Inflammatory macrophage treated with lipopolysaccharide for 4 hours (primary cell): Measurements from ENCODE around the gene MCU.
"Not testable (repeated sequence)": the region's sequence is repeated elsewhere in the genome, so short reads cannot be mapped to it uniquely, and the experiment has no call there.

Source experiments
- DNase-seq: peaks from one replicate; pipeline ENCODE4 v3.0.0-alpha.2; 2020

The MCU gene

DNA sequence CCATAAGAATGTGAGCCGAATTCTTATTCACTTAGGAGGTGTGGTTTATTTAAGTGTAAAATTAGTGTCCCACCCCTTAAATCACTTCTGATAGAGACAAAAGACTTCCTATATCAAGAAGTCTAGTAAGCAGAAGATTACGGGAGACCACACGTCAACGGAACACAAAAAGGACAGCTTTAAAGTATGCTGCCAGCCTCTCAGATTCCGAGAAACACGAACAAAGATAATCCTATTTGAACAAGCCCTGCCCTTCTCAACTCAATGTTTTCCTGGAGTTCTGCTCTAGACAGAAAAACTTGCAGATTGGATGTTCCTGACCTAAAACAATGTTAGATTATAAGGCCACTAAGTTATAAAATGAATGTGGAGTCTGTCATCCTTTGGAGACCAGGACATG lies 4.9 kb upstream of the MCU start:
- DNase-seq, result no peak

DNA sequence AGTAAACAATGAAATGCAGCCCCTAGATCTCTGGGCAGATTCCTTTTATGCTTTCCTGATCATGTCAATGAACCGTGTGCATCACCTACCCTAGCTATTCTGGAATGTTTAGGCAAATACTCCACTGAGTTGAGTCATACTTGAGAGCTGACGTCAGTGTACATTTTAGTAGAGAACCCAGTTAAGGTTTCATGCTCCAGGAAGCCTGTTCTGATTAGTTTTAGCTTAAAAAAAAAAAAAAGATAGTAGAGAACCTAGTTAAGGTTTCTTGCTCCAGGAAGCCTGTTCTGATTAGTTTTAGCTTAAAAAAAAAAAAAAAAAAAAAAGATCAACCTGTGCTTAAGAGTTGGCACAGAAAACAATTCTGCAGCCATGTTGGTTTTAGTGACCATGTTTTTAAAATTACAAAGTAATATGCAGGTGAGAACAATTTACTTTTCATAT lies 3.7 kb upstream of the MCU start:
- DNase-seq, result peak; percentile 13

DNA sequence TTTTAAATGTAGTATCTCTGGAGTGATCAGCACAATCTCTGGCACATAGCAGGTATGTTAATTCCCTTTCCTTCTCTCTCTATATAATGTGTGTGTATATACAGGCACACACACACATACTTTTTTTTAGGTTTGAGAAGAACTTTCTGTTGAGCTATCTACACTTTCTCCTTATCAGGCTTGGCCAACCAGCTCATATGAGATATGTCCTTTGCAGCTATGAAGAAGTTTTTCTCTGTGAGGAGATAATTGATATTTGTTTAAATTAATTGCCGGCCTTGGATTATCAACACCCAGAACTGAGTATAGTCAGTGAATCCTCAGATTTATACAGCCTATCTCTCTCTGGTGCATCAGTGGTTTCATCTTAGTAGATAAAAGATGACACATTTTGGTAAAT lies 2.3 kb upstream of the MCU start:
- DNase-seq, result no peak

DNA sequence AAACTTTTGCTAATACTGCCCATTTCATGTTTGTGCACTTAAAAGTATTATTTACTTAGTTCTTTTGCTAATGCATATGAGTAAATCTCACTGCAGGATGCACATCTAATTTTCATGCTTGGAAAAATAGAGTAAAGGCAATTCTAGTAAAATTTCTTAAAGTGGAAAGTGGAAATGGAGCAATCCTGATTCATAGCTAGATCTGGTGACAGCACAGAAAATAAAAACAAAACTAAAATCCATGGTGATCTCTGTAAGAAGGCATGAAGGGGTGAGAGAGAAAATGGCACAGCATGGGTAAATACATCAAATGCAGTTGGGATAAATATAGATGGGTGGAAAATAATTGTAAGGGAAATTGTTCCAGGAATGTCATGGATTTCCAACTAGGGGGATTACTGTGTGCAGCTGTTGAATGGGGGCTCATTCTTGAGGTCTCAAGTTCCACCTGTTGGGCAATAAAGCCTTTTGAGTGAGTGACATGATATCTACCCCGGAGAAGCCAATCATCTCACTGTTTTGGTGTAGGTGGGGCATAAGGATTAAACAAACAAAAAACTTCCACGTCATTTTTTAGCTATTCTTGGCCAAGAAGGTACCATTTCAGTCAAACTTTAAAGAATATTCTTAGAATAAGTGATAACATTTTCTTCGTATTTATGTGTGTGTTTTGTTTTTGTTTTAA lies 1.7 kb upstream of the MCU start:
- DNase-seq, result peak; percentile 73

DNA sequence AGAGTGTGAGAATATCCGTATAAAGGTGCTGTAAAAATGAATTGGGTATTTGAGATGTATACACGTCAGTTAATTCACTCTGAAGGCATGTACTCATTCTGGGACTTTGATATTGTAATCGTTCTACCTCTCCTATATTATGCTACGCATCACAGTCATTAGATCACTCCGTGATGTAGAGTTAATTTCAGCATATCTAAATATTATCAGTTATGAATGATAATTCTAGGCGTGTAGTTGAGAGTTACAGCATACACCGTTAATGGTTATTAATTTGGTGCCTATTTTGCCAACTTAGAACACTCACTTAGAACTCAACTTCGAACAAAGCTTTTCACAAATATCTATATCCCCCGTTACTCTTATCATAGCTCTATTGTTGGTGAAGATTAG lies 477 bp upstream of the MCU start:
- no peak for DNase-seq

DNA sequence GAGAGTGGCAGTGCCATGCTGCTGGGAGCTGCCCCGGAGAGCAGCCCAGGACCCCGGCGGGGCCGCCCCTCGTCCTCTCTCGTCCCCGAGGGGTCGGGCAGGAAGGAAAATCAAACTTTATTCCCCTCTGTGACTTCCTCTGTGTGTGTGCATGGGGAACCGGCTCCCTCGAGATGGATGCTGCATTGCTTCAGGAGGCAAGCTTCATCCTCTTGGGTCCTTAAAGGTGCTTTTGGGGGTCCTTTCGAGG lies 726 bp downstream of the MCU start:
- DNase-seq, result no peak

DNA sequence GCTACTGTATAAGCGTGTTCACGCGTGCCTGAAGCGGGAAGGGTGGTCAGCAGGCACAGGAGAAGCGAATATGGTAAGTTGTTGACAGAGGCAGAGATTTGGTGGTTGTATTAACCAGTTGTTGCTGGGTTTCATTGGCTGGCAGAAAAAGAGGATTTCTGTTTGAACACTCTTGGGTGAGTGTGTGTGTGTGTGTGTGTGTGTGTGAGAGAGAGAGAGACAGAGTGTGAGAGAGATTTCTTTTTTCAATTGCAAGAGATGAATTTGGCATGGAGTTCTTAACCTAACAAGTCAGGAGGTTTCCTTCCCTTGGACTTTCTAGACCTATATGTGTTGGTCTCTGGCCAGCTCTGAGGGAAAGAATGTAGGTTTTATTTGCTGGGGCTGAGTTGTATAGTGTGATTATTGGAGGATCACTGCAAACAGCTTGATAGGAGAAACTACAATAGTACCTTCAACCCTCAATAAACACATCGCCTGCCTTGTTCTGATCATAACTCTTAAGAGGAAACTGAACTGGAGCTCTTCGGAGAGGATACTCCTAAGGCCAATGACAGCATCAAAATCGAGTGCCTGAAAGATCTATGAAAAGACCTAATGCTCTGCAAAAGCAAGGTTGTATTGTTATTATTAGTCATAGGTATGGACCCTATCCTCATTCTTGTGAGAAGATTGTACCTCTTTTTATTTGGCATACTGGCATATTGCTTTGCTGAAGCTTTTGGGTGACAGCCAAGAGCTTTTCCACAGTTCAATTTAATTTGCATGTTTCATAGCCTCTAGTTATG lies 1.2 kb downstream of the MCU start:
- peak; percentile 27 for DNase-seq

DNA sequence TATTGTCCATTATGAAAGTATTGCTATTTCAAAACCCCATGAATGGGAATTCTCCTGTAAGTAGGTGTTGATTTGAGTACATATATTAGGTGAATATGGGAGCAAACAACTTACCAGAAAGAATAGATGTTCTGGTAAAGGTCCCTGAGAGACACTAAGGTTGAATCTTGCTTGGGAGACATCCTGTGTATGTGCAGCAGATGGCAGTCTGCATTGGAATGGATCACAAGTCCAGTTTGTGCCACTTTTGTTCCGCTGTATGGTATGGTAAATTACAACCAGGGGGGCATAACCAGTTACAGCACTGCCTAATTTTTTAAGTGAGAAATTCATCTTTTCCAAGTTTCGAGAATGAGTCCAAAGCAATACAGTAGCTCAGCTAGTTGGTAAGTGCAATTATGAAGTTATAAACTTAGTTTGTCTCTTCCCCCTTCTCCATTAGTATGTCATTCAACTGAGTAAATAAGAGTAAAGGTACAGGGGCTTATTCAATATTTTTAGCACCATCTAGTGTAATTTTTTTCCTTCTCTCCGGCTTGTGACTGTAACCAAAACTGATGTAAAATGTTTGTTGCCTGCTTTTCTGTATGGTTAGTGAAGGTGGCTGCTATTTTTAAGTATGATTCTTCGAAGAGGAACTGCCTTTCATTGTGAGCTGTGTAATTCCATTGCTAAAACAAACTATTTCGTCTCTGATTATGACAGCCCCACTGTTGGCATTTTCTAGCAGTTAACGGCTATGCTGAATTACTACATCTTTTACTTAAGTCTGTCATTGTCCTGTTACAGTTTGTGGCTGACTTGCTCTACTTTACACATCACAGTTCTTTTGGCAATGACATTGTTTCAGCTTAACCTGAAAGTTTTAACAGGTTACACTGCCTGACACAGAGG lies 2.8 kb downstream of the MCU start:
- DNase-seq, result peak; percentile 89

DNA sequence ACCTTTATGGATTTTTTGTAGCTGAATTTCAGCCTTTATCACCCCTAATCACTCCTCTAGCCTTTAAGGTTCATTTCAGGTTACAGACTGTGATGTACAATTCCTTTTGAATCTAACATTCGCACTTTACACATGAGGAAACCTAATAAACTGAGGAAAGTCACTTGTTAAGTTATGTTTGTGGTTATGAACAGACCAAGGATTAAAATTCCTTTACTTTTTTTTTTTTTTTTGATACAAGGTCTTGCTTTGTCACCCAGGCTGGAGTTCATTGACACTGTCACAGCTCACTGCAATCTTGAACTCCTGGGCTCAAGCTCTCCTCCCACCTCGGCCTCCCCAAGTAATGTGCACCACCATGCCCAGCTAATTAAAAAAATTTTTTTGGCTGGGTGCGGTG lies 3.6 kb downstream of the MCU start:
- no peak for DNase-seq

DNA sequence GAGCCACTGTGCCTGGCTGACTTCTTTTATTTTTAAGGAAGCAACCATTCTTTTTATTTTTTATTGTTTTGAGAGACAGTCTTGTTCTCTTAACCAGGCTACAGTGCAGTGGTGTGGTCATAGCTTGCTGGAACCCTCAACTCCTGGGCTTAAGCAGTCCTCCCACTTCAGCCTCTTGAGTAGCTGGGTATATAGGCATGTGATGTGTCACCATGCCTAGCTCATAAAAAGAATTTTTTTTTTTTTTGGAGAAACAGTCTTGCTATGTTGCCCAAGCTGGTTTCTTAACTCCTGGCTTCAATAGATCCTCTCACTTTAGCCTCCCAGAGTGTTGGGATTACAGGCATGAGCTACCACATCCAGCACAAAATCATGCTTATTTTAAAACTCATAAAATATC lies 5.8 kb downstream of the MCU start:
- DNase-seq, result peak; percentile 84

DNA sequence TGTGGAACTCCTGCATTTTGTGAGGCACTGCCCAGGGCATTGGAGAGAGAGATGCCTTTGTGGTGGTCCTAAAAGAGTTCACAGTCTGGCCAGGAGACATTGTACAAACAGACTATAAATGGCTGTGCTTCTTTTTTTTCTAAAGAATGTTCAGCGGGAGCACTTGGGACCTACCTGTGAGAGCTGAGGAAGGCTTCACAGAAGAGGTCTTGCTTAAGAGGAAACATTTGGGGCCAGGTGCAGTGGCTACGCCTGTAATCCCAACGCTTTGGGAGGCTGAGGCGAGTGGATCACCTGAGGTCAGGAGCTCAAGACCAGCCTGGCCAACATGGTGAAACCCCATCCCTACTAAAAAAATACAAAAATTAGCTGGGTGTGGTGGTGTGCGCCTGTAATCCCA lies 10.5 kb downstream of the MCU start:
- not testable (repeated sequence) for DNase-seq

DNA sequence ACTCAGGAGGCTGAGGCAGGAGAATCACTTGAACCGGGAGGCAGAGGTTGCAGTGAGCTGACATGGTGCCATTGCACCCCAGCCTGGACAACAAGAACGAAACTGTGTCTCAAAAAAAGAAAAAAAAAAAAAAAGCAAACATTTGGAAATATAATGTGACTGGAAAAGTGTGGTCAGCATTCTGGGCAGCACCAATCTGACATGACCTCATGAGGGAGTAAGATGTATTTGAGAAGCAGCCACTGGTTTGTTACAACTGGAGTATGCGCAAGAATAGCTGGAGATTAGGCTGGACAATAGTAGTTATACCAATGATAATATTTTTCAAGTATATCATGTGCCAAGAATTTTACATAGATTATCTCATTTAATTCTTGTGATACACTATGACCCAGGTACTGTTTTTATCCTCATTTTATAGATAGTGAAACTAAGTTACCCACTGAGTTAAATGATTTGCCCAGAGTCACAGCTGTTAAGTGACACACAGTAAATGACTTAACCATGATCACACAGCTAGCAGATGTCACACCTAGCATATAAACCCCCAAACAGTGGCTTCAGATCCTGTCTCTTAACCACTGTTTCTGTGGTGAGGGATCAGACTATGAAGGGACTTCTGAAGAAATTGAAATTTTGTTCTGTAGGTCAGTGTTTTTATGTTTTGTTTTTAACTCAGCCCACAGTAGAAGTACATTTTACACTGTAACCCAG lies 11.1 kb downstream of the MCU start:
- DNase-seq, result peak; percentile 45

DNA sequence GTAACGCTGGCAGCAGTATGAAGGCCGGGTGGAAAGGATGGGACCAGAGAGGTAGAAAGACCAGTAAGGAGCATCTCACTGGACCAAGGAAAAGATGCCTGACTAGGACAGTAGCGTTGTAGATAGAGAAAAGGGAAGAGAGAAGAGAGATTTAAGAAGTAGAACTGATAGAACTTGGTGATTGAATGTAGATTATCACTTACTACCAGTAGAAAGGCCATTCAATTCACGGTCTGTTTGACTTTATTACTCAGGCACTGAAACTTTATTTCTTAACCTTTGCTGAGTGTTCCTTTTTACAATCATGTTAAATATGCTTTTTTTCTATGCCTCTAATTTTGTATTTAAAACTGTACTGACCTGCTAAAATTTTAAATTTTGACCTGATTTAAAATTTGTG lies 12.2 kb downstream of the MCU start:
- no peak for DNase-seq

DNA sequence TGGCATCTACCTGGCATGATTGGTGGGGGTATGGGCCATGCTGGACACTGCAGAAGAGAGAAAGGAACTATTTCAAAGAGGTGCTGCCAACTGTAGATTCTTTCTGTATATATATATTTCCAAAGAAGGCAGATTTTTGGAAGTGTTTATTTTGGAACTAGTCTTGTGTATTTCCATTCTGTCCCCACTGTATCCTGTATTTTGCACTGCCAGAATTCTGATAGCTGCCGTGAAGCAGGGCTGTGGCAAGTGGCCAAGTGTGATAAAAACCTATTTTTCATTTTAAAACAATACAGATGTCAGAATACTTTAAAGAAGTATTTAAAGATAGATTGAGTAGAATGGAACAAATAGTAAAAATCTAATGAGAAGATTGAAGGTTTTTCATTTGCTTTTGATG lies 17.1 kb downstream of the MCU start:
- DNase-seq, result no peak

DNA sequence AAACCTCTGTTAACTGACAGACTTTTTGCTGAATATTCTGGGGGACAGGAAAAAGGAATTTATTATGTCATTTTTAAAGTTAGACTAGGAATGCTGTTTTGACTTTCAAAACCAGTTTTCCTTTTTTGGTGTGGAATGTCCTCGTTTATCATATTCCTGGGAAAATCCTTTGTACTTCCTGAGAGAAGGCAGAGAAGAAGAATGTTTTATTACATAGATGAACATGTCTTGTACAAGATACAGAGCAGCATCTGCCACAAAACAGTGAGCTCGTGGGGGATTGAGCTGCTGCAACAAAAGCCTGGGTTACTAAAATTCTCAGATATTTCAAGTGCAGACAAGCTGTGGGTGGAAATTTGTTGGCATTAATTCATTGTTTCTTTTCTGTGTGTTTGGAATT lies 20.2 kb downstream of the MCU start:
- DNase-seq, result no peak

DNA sequence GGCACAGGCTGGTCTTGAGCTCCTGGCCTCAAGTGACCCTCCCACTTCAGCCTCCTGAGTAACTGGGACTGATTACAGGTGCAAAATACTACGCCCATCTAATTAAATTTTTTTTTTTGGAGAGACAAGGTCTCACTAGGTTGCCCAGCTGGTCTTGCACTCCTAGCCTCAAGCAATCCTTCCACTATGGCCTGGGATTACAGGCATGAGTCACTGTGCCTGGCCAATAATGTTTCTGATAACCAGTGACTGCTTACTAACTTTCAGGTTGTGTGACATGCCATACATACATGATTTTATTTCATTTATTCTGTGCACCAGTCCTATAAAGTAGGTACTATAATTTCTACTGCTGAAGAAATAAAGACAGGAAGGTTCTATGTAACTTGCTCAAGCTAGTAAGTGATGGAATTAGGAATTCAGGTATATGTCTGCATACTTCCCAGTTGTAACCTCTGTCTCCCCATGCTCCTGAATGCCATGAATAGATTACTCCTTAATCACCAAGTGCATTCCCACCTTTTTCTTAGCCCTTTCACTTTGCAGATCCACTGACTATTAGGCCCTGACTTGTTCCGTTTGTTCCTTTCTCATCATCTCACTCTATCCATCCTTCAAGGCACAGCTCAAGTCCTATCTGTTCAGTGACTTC lies 28.1 kb downstream of the MCU start:
- DNase-seq, result no peak

DNA sequence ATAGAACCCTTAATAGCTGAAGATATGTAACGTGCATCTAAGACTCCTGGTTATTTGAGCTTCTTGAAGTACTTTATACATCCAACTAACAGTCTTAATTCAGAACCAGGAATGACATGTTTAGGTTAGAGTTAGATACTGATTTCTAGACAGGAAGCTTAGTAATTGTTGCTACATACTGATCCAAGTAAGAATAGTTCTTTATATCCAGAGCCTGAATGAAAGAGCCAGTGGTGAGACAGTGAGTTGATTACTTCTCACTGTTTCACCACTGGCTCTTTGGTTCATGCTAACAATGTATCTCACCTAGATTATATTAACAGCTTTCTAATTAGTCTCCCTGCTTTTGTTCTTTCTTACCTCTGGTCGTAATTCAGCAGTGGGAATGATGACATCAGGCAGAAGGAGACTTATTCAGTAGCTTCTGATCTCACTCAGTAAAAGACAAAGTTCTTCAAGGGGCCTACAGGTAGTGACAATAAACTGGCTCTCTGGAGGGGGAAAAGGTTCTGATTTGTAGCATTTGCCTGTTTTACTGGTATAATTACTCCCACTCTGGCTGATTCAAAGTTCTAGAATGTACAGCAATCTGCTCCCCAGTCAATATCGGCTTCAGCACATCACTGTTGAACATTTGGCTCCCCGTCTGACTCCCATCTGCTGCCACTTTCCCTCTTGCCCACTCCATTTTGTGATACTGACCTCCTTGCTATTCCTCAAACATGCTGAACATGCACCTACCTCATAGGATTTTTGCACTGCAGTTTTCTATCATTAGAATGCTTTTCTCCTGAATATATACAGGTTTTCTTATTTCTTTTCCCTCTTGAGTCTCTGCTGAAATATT lies 29.1 kb downstream of the MCU start:
- DNase-seq, result no peak

DNA sequence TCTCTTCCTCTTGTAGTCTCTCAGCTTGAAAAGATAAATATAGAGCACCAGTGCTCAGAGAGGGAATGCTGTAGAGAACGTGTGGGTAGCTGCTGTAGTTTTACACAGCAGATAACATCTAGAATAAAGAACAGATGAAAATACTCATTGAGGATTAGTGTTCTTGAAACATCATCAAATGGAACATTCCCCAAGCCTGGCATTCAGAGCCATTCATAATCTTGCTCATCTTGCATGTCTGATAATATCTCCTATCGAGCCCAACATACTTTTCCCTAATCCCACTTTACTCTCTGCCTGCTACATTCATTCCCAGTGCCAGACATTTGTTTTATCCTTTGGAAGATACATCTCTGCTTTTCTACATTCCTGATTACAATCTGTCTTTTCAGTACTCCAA lies 35.2 kb downstream of the MCU start:
- no peak for DNase-seq

DNA sequence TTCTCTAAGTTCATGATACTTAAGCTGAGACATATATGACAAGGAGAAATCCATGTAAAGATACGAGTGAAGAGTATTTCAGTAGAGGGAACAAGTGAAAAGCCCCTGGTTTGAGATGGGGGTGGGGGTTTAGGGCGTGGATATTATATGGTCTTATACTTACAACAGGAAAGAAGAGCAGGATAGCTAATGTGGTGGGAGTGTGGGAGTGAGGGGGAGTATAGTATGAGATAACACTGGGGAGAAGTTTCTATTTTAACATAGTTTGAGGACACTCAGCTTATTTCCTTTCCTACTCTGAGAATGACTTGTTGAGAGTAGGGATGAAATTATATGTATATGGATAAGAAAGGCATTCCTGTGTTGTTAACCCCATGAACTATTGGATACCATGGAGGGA lies 36.5 kb downstream of the MCU start:
- DNase-seq, result no peak

DNA sequence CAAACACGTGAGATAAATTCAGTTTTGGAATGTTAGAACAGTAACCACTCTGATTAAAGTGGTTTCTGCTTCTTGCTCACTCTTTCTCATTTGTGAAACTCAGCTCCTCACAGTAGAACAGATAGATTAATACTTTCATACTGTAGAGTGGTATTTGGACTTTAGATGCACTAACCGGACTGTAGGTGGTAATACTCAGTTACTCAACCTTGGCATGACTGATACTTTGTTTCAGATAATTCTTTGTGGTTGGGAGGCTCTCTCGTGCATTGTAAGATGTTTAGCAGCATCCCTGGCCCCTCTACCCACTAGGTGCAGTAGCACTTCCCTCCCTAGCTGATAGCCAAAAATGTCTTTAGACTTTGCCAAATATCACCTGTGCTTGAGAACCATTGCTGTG lies 37.6 kb downstream of the MCU start:
- DNase-seq, result no peak

DNA sequence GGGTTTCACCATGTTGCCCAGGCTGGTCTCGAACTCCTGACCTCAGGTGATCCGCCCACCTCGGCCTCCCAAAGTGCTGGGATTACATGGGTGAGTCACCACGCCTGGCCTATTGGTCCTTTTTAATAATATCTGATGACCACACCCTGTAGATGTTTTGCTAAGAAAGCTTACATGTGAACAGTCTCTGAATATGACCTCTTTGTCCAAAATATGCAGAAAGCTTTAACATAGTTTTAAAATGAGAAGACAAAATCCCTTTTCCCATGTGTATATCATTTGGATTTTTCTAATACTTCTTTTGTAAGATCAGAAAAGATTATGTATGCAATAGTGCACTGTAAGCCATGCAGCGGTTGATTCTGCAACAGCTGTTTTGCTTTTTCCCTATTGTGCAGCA lies 38.5 kb downstream of the MCU start:
- no peak for DNase-seq

DNA sequence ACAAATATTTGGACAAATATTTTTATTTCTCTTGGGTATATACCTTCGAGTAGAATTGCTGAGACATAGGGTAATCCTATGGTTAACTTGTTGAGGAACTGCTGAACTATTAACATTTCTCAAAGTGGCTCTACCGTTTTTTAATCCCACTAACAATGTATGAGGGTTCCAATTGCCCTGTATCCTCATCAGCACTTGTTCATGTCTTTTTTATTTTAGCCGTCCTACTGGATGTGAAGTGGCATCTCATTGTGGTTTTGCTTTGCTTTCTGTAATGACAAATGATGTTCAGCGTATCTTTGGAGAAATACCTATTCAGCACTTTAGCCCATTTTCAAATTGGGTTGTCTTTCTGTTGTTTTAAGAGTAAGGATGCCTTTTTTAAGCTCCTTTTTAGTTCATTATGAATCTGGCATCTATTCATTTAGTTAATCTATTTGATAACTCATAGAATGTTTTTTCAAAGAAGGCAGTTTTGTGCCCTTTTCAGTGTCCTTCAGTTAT lies 40.0 kb downstream of the MCU start:
- no peak for DNase-seq
